Measurements from ENCODE around the gene XAGE2.

DNA sequence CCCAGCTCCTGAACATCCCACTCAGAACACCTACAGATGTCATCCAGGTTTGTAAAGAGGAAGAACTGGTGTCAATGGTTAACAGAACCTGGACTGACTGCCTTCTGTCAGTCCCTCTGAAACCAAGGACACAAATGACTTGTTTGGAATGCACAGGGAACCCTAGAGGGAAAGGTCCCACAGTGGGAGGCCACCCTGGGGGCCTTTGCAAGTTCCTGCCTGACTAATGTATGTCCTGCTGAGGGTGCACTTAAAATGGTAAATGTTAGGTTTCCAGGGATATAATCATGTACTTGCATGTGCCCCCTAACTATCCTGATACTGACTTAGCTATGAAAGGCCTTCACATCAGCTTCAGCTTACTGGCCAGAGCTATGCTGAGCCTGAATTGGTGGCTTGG, 15.0 kb upstream of the XAGE2 start:
- TF ChIP-seq, protein P1, sequence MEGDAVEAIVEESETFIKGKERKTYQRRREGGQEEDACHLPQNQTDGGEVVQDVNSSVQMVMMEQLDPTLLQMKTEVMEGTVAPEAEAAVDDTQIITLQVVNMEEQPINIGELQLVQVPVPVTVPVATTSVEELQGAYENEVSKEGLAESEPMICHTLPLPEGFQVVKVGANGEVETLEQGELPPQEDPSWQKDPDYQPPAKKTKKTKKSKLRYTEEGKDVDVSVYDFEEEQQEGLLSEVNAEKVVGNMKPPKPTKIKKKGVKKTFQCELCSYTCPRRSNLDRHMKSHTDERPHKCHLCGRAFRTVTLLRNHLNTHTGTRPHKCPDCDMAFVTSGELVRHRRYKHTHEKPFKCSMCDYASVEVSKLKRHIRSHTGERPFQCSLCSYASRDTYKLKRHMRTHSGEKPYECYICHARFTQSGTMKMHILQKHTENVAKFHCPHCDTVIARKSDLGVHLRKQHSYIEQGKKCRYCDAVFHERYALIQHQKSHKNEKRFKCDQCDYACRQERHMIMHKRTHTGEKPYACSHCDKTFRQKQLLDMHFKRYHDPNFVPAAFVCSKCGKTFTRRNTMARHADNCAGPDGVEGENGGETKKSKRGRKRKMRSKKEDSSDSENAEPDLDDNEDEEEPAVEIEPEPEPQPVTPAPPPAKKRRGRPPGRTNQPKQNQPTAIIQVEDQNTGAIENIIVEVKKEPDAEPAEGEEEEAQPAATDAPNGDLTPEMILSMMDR (IDR thresholded peaks at IDR 0.05), result no peak
- TF ChIP-seq EZH2 (IDR thresholded peaks at IDR 0.05), result no peak

Data from neural progenitor cell (in vitro differentiated cells).